ENCODE results near the gene CDC42EP4.

- TF ChIP-seq CTCF (IDR thresholded peaks at IDR 0.05) (no peak), POLR2A (IDR thresholded peaks at IDR 0.05) (no peak)
Measured at GRCh38 chr17:73267648-73268537, 43.9 kb downstream of the CDC42EP4 start.
